WTC11 (cell line): Measurements from ENCODE around the gene GNB2. TPM values are rescaled to one million over a fixed set of nuclear protein-coding genes. Genes with fewer than 3 reads are reported as not detected.
A peak's percentile ranks its signal among the peaks of the same experiment; 100 is the strongest.
"Not testable (repeated sequence)": the region's sequence is repeated elsewhere in the genome, so short reads cannot be mapped to it uniquely, and the experiment has no call there.

Source experiments
- ATAC-seq: fragments of 200-7000 bp; cut with Tn5 transposase; 2 replicates; pipeline ENCODE4 v1.10.0; 2021; ENCODE audit warnings: mild to moderate bottlenecking, moderate library complexity
- CTCF ChIA-PET: fragments of 300-600 bp; sonication (Branson Sonifier 250); formaldehyde crosslinking; loops from one replicate; lab custom pipeline; 2021; ENCODE audit warnings: antibody characterized with exemption; lab: Charles Lee
- POLR2A ChIA-PET: fragments of 350-600 bp; sonication (Branson Sonifier 250); formaldehyde crosslinking; loops from one replicate; lab custom pipeline; 2021; ENCODE audit warnings: antibody characterized with exemption; lab: Charles Lee
- DNase-seq: peaks from one replicate; pipeline ENCODE4 v3.0.0; 2021; ENCODE audit warnings: low spot score
- H3K27ac Mint-ChIP-seq: 2 replicates; pipeline ENCODE4 v1.8.0; 2021; ENCODE audit warnings: mixed read lengths
- H3K27me3 Mint-ChIP-seq: 2 replicates; pipeline ENCODE4 v1.8.0; 2021; ENCODE audit warnings: low read depth, mild to moderate bottlenecking, moderate library complexity, mixed read lengths
- H3K36me3 Mint-ChIP-seq: 2 replicates; pipeline ENCODE4 v1.8.0; 2021; ENCODE audit warnings: mixed read lengths
- H3K4me1 Mint-ChIP-seq: 2 replicates; pipeline ENCODE4 v1.8.0; 2022; ENCODE audit warnings: mixed read lengths
- H3K4me3 Mint-ChIP-seq: 2 replicates; pipeline ENCODE4 v1.8.0; 2021; ENCODE audit warnings: mild to moderate bottlenecking, moderate library complexity, mixed read lengths
- H3K9me3 Mint-ChIP-seq: 2 replicates; pipeline ENCODE4 v1.8.0; 2021; ENCODE audit warnings: mixed read lengths
- ATF1 ChIP-seq: sonication (generic); formaldehyde crosslinking; IDR thresholded peaks from 2 replicates; pipeline ENCODE4 v1.8.1; 2023; ENCODE audit warnings: mild to moderate bottlenecking, moderate library complexity, missing genetic modification reagents
- ATF2 ChIP-seq: sonication (generic); formaldehyde crosslinking; IDR thresholded peaks from 2 replicates; pipeline ENCODE4 v1.8.1; 2022; ENCODE audit warnings: low read depth, missing genetic modification reagents, borderline replicate concordance
- CBFB ChIP-seq: sonication (generic); formaldehyde crosslinking; IDR thresholded peaks from 2 replicates; pipeline ENCODE4 v1.8.1; 2022; ENCODE audit warnings: mild to moderate bottlenecking, low read depth, missing genetic modification reagents
- CTCF ChIP-seq: fragments of 200-600 bp; IDR thresholded peaks from 2 replicates; pipeline ENCODE4 v1.8.0; 2022; ENCODE audit warnings: antibody characterized with exemption
- E2F1 ChIP-seq: sonication (generic); formaldehyde crosslinking; IDR thresholded peaks from 2 replicates; pipeline ENCODE4 v1.8.0; 2022; ENCODE audit warnings: mild to moderate bottlenecking, missing genetic modification reagents
- E2F4 ChIP-seq: sonication (generic); formaldehyde crosslinking; IDR thresholded peaks from 2 replicates; pipeline ENCODE4 v1.8.1; 2022; ENCODE audit warnings: low read depth, mild to moderate bottlenecking, moderate library complexity, missing genetic modification reagents, borderline replicate concordance
- GABPB1 ChIP-seq: sonication (generic); formaldehyde crosslinking; IDR thresholded peaks from 2 replicates; pipeline ENCODE4 v1.8.1; 2023; ENCODE audit warnings: mild to moderate bottlenecking, missing genetic modification reagents
- MYBL2 ChIP-seq: sonication (generic); formaldehyde crosslinking; IDR thresholded peaks from 2 replicates; pipeline ENCODE4 v1.8.1; 2023; ENCODE audit warnings: mild to moderate bottlenecking, moderate library complexity, missing genetic modification reagents
- PRDM15 ChIP-seq: sonication (generic); formaldehyde crosslinking; IDR thresholded peaks from 2 replicates; pipeline ENCODE4 v1.8.0; 2022; ENCODE audit warnings: missing genetic modification reagents
- PREB ChIP-seq: sonication (generic); formaldehyde crosslinking; IDR thresholded peaks from 2 replicates; pipeline ENCODE4 v1.8.1; 2022; ENCODE audit warnings: mild to moderate bottlenecking, missing genetic modification reagents, moderate library complexity, borderline replicate concordance
- TEAD4 ChIP-seq: sonication (generic); formaldehyde crosslinking; IDR thresholded peaks from 2 replicates; pipeline ENCODE4 v1.8.0; 2022; ENCODE audit warnings: mild to moderate bottlenecking, missing genetic modification reagents
- ZBTB43 ChIP-seq: sonication (generic); formaldehyde crosslinking; IDR thresholded peaks from 2 replicates; pipeline ENCODE4 v1.8.1; 2023; ENCODE audit warnings: mild to moderate bottlenecking, missing genetic modification reagents
- ZNF263 ChIP-seq: sonication (generic); formaldehyde crosslinking; IDR thresholded peaks from 2 replicates; pipeline ENCODE4 v1.8.1; 2022; ENCODE audit warnings: low read depth, mild to moderate bottlenecking, moderate library complexity, missing genetic modification reagents
- ZNF425 ChIP-seq: fragments of 250-450 bp; sonication (Bioruptor Pico); conservative IDR thresholded peaks from 2 replicates; pipeline ENCODE4 v1.9.0; 2021; ENCODE audit warnings: mild to moderate bottlenecking
- ZSCAN18 ChIP-seq: fragments of 250-450 bp; sonication (Bioruptor Pico); IDR thresholded peaks from 2 replicates; pipeline ENCODE4 v2.1.2; 2022; ENCODE audit warnings: mild to moderate bottlenecking, moderate library complexity
- total RNA-seq: library from RNA; stranded (reverse); gene quantifications from 3 replicates; pipeline ENCODE4 v1.2.3, GENCODE V29; 2021

The GNB2 gene
- total RNA-seq, 1 experiment from 2014 or later: 194 TPM

GRCh38 chr7:100699018-100699417 is 25.5 kb downstream of the GNB2 start (continued):
- TF ChIP-seq GABPB1 (CRISPR knock-in tag): no peak
- no peak for TF ChIP-seq TEAD4 (CRISPR knock-in tag)
- no peak for TF ChIP-seq PREB (CRISPR knock-in tag)

GRCh38 chr7:100701089-100701488 is 27.5 kb downstream of the GNB2 start:
- H3K4me1 Mint-ChIP-seq: peaks cover 11% of the 10 kb centered on the region
- H3K27ac Mint-ChIP-seq: peak overlapping the region; percentile 62; the same call in 1 of the 2 replicates
- ATAC-seq, H3K9me3 Mint-ChIP-seq, H3K4me3 Mint-ChIP-seq, H3K27me3 Mint-ChIP-seq, POLR2A ChIA-PET, DNase-seq, H3K36me3 Mint-ChIP-seq: not testable (repeated sequence)
- CTCF ChIA-PET: interaction anchor here (1.3 to 6.3 kb wide), 2 partner anchors 8 to 24 kb away, joined by 7 to 108 read pairs; partner anchors contain the start of gene GIGYF1

- Mint-ChIP-seq H3K27ac (peak overlapping the region; percentile 82), H3K27me3 (no peaks in the 10 kb centered on the region), H3K9me3 (no peaks in the 10 kb centered on the region), H3K36me3 (peaks cover 10% of the 10 kb centered on the region), H3K4me3 (peak overlapping the region; percentile 96), H3K4me1 (peaks cover 8% of the 10 kb centered on the region)
- CTCF ChIA-PET: interaction anchor here (0.6 to 6.3 kb wide), 81 partner anchors 8 to 549 kb away, joined by 3 to 119 read pairs (median 6); partner anchors contain the start of genes ACTL6B, AGFG2, EPHB4 and EPO
- peak; percentile 73 for ATAC-seq
- peak; percentile 90 for DNase-seq
- POLR2A ChIA-PET: interaction anchor here (0.5 to 2.3 kb wide), 24 partner anchors 11 to 524 kb away, joined by 3 to 30 read pairs (median 4); partner anchors contain the start of genes AGFG2, EPHB4, EPO and FBXO24
- no peak for TF ChIP-seq E2F1 (CRISPR knock-in tag)
- TF ChIP-seq PRDM15 (CRISPR knock-in tag): no peak
- TF ChIP-seq MYBL2 (CRISPR knock-in tag): no peak
- no peak for TF ChIP-seq E2F4 (CRISPR knock-in tag)
- TF ChIP-seq CTCF: peak; percentile 93
- no peak for TF ChIP-seq ZNF425 (CRISPR knock-in tag)
- TF ChIP-seq ZBTB43 (CRISPR knock-in tag): no peak
- no peak for TF ChIP-seq ZSCAN18 (CRISPR knock-in tag)
- TF ChIP-seq CBFB (CRISPR knock-in tag): no peak
- no peak for TF ChIP-seq ZNF263 (CRISPR knock-in tag)
- TF ChIP-seq ATF1 (CRISPR knock-in tag): 0 out of 2 replicates have a peak, but pooled peaks have one; percentile 67
- no peak for TF ChIP-seq ATF2 (CRISPR knock-in tag)
These were observed 31.8 kb downstream of the GNB2 start for GRCh38 chr7:100705320-100705752.
